Raji (cell line): ENCODE results near the gene LIPI.

Source experiments
- POLR2A ChIP-seq: IDR thresholded peaks from 2 replicates; pipeline ENCODE4 v1.6.1; 2011; ENCODE audit warnings: low read depth, low read length, control low read depth; ENCODE audit not compliant: insufficient read depth

Gene LIPI

GRCh38 chr21:14210738-14211137, at the start of gene LIPI:
LIPI (minus strand) TSS chr21:14210955; CDS start chr21:14210845, 110 bp downstream.
- TF ChIP-seq POLR2A = no peak

- no peak for TF ChIP-seq POLR2A
Measured at GRCh38 chr21:14260174-14260764, 49.5 kb upstream of the LIPI start.

GRCh38 chr21:14259747-14260146, 49.0 kb upstream of the LIPI start:
- TF ChIP-seq POLR2A = no peak

- no peak for TF ChIP-seq POLR2A
Measured at GRCh38 chr21:14251336-14251735, 40.6 kb upstream of the LIPI start.

- TF ChIP-seq POLR2A = no peak
Measured at GRCh38 chr21:14245711-14246110, 35.0 kb upstream of the LIPI start.

- TF ChIP-seq POLR2A = no peak
Measured at GRCh38 chr21:14244911-14245310, 34.2 kb upstream of the LIPI start.

- TF ChIP-seq POLR2A = no peak
Measured at GRCh38 chr21:14243874-14244273, 33.1 kb upstream of the LIPI start.

GRCh38 chr21:14243461-14243860, 32.7 kb upstream of the LIPI start:
- TF ChIP-seq POLR2A = no peak

- no peak for TF ChIP-seq POLR2A
Measured at GRCh38 chr21:14241297-14241696, 30.5 kb upstream of the LIPI start.

GRCh38 chr21:14239281-14239680, 28.5 kb upstream of the LIPI start:
- no peak for TF ChIP-seq POLR2A

GRCh38 chr21:14236180-14236579, 25.4 kb upstream of the LIPI start:
- no peak for TF ChIP-seq POLR2A

GRCh38 chr21:14235101-14235500, 24.3 kb upstream of the LIPI start:
- no peak for TF ChIP-seq POLR2A

GRCh38 chr21:14229399-14229798, 18.6 kb upstream of the LIPI start:
- TF ChIP-seq POLR2A = no peak

GRCh38 chr21:14223365-14223764, 12.6 kb upstream of the LIPI start:
- no peak for TF ChIP-seq POLR2A

- TF ChIP-seq POLR2A = no peak
Measured at GRCh38 chr21:14215971-14216641, 5.4 kb upstream of the LIPI start, which contains the start of gene RBM11. RBM11 (plus strand) TSS chr21:14216157; CDS start chr21:14216187, 30 bp downstream.

GRCh38 chr21:14213164-14213563, 2.4 kb upstream of the LIPI start:
- TF ChIP-seq POLR2A = no peak

GRCh38 chr21:14206222-14206621, 4.5 kb downstream of the LIPI start:
- TF ChIP-seq POLR2A = no peak
